Endodermal cell (in vitro differentiated cells): ENCODE data around the gene FAM20A. TPM values are rescaled to one million over a fixed set of nuclear protein-coding genes. Genes with fewer than 3 reads are reported as not detected.

Source experiments
- DNase-seq: peaks from one replicate; pipeline ENCODE4 v3.0.0-alpha.2; 2017
- H3K27ac ChIP-seq: 2 replicates; pipeline ENCODE4 v1.5.1; 2013; ENCODE audit warnings: mild to moderate bottlenecking, low read depth, low read length, moderate library complexity
- H3K27me3 ChIP-seq: 2 replicates; pipeline ENCODE4 v1.6.1; 2013; ENCODE audit warnings: mild to moderate bottlenecking, low read length, moderate library complexity; ENCODE audit not compliant: insufficient read depth, control insufficient read depth, poor library complexity, severe bottlenecking
- H3K36me3 ChIP-seq: 2 replicates; pipeline ENCODE4 v1.7.0; 2013; ENCODE audit warnings: mild to moderate bottlenecking, low read length, moderate library complexity; ENCODE audit not compliant: control insufficient read depth, insufficient read depth
- H3K4me1 ChIP-seq: one replicate; pipeline ENCODE4 v1.7.0; 2013; ENCODE audit warnings: low read length; ENCODE audit not compliant: control insufficient read depth, insufficient read depth
- H3K4me3 ChIP-seq: 2 replicates; pipeline ENCODE4 v1.5.1; 2013; ENCODE audit warnings: mild to moderate bottlenecking, low read length, moderate library complexity
- H3K9ac ChIP-seq: 2 replicates; pipeline ENCODE4 v1.6.1; 2013; ENCODE audit warnings: mild to moderate bottlenecking, low read length, moderate library complexity; ENCODE audit not compliant: poor library complexity, severe bottlenecking; ENCODE audit errors: extremely low read depth
- H3K9me3 ChIP-seq: 2 replicates; pipeline ENCODE4 v1.6.1; 2013; ENCODE audit warnings: mild to moderate bottlenecking, low read length, moderate library complexity; ENCODE audit not compliant: control insufficient read depth
- H3K27ac Mint-ChIP-seq: 2 replicates; pipeline ENCODE4 v1.8.0; 2020; ENCODE audit warnings: mixed read lengths
- H3K27me3 Mint-ChIP-seq: 2 replicates; pipeline ENCODE4 v1.8.0; 2021; ENCODE audit warnings: mild to moderate bottlenecking, mixed read lengths; ENCODE audit not compliant: insufficient read depth
- H3K36me3 Mint-ChIP-seq: 2 replicates; pipeline ENCODE4 v1.8.0; 2020; ENCODE audit warnings: low read depth, mixed read lengths
- H3K4me1 Mint-ChIP-seq: 2 replicates; pipeline ENCODE4 v1.8.0; 2020; ENCODE audit warnings: mixed read lengths
- H3K4me3 Mint-ChIP-seq: 2 replicates; pipeline ENCODE4 v1.8.0; 2020; ENCODE audit warnings: mild to moderate bottlenecking, moderate library complexity, mixed read lengths
- H3K9me3 Mint-ChIP-seq: 2 replicates; pipeline ENCODE4 v1.8.0; 2020; ENCODE audit warnings: mild to moderate bottlenecking, mixed read lengths
- WGBS, 2 experiments: methylation state at CpG; one replicate each; pipeline versions ENCODE4 v1.1.5 to v1.1.7; 2013; ENCODE audit warnings: missing lambda C conversion rate in 2 of 2, mixed read lengths in 1 of 2; ENCODE audit not compliant: insufficient coverage in 1 of 2, insufficient read length in 1 of 2; 5-methylcytosine and 5-hydroxymethylcytosine counted together
- total RNA-seq, 2 donors: library from RNA; stranded (reverse); fragmentation: NEBNext Ultra II Directional in 1 of 2; extraction: Animal tissue kit (Norgen Biotek cat#: 25700) in 1 of 2; gene quantifications; 2 replicates in 1 of 2; 3 replicates in 1 of 2; pipeline ENCODE4 v1.2.1, GENCODE V29; 2021
- TF ChIP-seq, protein P1 (sequence below): fragments of 200-600 bp; sonication (generic); conservative IDR thresholded peaks from 2 replicates; pipeline ENCODE4 v1.5.0; 2021; ENCODE audit warnings: antibody characterized with exemption, mild to moderate bottlenecking

FAM20A gene
- total RNA-seq, 2 donors from 2014 or later, result 58.7 to 74.3 TPM

GRCh38 chr17:68603027-68603426 is 1.9 kb upstream of the FAM20A start:
- Histone ChIP-seq H3K9me3 (peaks cover 31% of the 10 kb centered on the region), H3K27me3 (peaks cover 5% of the 10 kb centered on the region), H3K4me3 (no peak overlapping the region), H3K36me3 (peaks cover 10% of the 10 kb centered on the region), H3K4me1 (no peaks in the 10 kb centered on the region), H3K9ac (no peak overlapping the region), H3K27ac (no peak overlapping the region)
- Mint-ChIP-seq H3K4me1 (peaks cover 29% of the 10 kb centered on the region), H3K36me3 (peaks cover 10% of the 10 kb centered on the region), H3K4me3 (no peak overlapping the region), H3K27me3 (peaks cover 34% of the 10 kb centered on the region), H3K9me3 (peaks cover 9% of the 10 kb centered on the region), H3K27ac (no peak overlapping the region)
- TF ChIP-seq, protein P1, sequence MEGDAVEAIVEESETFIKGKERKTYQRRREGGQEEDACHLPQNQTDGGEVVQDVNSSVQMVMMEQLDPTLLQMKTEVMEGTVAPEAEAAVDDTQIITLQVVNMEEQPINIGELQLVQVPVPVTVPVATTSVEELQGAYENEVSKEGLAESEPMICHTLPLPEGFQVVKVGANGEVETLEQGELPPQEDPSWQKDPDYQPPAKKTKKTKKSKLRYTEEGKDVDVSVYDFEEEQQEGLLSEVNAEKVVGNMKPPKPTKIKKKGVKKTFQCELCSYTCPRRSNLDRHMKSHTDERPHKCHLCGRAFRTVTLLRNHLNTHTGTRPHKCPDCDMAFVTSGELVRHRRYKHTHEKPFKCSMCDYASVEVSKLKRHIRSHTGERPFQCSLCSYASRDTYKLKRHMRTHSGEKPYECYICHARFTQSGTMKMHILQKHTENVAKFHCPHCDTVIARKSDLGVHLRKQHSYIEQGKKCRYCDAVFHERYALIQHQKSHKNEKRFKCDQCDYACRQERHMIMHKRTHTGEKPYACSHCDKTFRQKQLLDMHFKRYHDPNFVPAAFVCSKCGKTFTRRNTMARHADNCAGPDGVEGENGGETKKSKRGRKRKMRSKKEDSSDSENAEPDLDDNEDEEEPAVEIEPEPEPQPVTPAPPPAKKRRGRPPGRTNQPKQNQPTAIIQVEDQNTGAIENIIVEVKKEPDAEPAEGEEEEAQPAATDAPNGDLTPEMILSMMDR, result no peak
- DNase-seq, result no peak
- 81 to 93% methylated on average over 3 to 6 of the region's 6 CpGs for WGBS, 2 experiments

- WGBS, 2 experiments, result 88 to 100% methylated on average over 2 to 5 of the region's 5 CpGs
- no peak overlapping the region for H3K9ac ChIP-seq
- H3K4me3 ChIP-seq, result peak overlapping the region; percentile 89
- H3K27me3 Mint-ChIP-seq, result peaks cover 34% of the 10 kb centered on the region
- H3K27ac ChIP-seq, result no peak overlapping the region
- peaks cover 11% of the 10 kb centered on the region for H3K36me3 ChIP-seq
- H3K9me3 Mint-ChIP-seq, result peaks cover 1% of the 10 kb centered on the region
- H3K4me1 ChIP-seq, result no peaks in the 10 kb centered on the region
- TF ChIP-seq, protein P1, result no peak
- peaks cover 5% of the 10 kb centered on the region for H3K27me3 ChIP-seq
- H3K36me3 Mint-ChIP-seq, result peaks cover 13% of the 10 kb centered on the region
- H3K27ac Mint-ChIP-seq, result no peak overlapping the region
- H3K4me1 Mint-ChIP-seq, result peaks cover 33% of the 10 kb centered on the region
- H3K9me3 ChIP-seq, result peaks cover 24% of the 10 kb centered on the region
- no peak for DNase-seq
- peak overlapping the region; percentile 92 for H3K4me3 Mint-ChIP-seq
These were observed 1.1 kb upstream of the FAM20A start for GRCh38 chr17:68602289-68602688.

GRCh38 chr17:68601565-68602288 is 560 bp upstream of the FAM20A start:
- H3K9me3 ChIP-seq, result peaks cover 18% of the 10 kb centered on the region
- peak overlapping the region; percentile 89 for H3K4me3 ChIP-seq
- no peak overlapping the region for H3K27ac ChIP-seq
- Mint-ChIP-seq H3K4me3 (peak overlapping the region; percentile 92), H3K4me1 (peaks cover 38% of the 10 kb centered on the region), H3K36me3 (peaks cover 18% of the 10 kb centered on the region), H3K27ac (no peak overlapping the region), H3K9me3 (no peaks in the 10 kb centered on the region), H3K27me3 (peaks cover 34% of the 10 kb centered on the region)
- peaks cover 17% of the 10 kb centered on the region for H3K36me3 ChIP-seq
- peaks cover 5% of the 10 kb centered on the region for H3K27me3 ChIP-seq
- WGBS, 2 experiments, result 76 to 100% methylated on average over 1 to 3 of the region's 6 CpGs
- H3K4me1 ChIP-seq, result no peaks in the 10 kb centered on the region
- DNase-seq, result no peak
- TF ChIP-seq, protein P1, result no peak
- no peak overlapping the region for H3K9ac ChIP-seq
